Heart right ventricle (tissue), 16 donors: ENCODE results near the gene TMC3. TPM values are rescaled to one million over a fixed set of nuclear protein-coding genes. Genes with fewer than 3 reads are reported as not detected.

Experiments
- ATAC-seq, 8 donors: fragments of 200-7000 bp; cut with Tn5 transposase; one replicate each; pipeline ENCODE4 v1.9.1; 2020; ENCODE audit warnings: mild to moderate bottlenecking in 8 of 8, moderate library complexity in 8 of 8, moderate number of reproducible peaks in 1 of 8
- DNase-seq, 2 donors: peaks; one replicate each; pipeline ENCODE4 v3.0.0-alpha.2; 2020
- H3K27ac ChIP-seq, 10 donors: fragments of 200-600 bp; sonication (generic) in 2 of 10; one replicate each; pipeline versions ENCODE4 v1.5.0 to v1.8.0; 2020 to 2022; ENCODE audit warnings: mild to moderate bottlenecking in 3 of 10
- H3K27me3 ChIP-seq, 7 donors: fragments of 200-600 bp; one replicate each; pipeline ENCODE4 v1.8.0; 2021 to 2022; ENCODE audit warnings: mild to moderate bottlenecking in 2 of 7
- H3K36me3 ChIP-seq, 9 donors: fragments of 200-600 bp; sonication (generic) in 1 of 9; one replicate each; pipeline versions ENCODE4 v1.5.0 to v1.8.0; 2020 to 2022; ENCODE audit warnings: mild to moderate bottlenecking in 2 of 9
- H3K4me1 ChIP-seq, 9 donors: fragments of 200-600 bp; sonication (generic) in 1 of 9; one replicate each; pipeline versions ENCODE4 v1.5.0 to v1.8.0; 2020 to 2022; ENCODE audit warnings: mild to moderate bottlenecking in 4 of 9
- H3K4me3 ChIP-seq, 10 donors: fragments of 200-600 bp; sonication (generic) in 2 of 10; one replicate each; pipeline versions ENCODE4 v1.5.0 to v1.8.0; 2020 to 2022; ENCODE audit warnings: mild to moderate bottlenecking in 7 of 10, moderate library complexity in 2 of 10
- H3K9me3 ChIP-seq, 11 donors: fragments of 200-600 bp in 10 of 11; sonication (generic) in 2 of 11; one replicate each; pipeline versions ENCODE4 v1.5.0 to v1.8.0; 2013 to 2022; ENCODE audit warnings: mild to moderate bottlenecking in 2 of 11, control low read depth in 1 of 11, moderate library complexity in 1 of 11
- CTCF ChIP-seq, 9 donors: fragments of 200-600 bp; sonication (generic) in 2 of 9; IDR thresholded peaks; one replicate each; pipeline versions ENCODE4 v1.5.0 to v1.8.0; 2021 to 2022; ENCODE audit warnings: antibody characterized with exemption in 9 of 9, mild to moderate bottlenecking in 5 of 9, moderate library complexity in 1 of 9
- WGBS, 2 donors: extraction: QIAGEN DNeasy Blood & Tissue Kit; methylation state at CpG; one replicate each; pipeline ENCODE4 v1.1.7; 2013; ENCODE audit warnings: inconsistent platforms in 1 of 2; 5-methylcytosine and 5-hydroxymethylcytosine counted together
- intact Hi-C, 10 donors: fragments of 100-400 bp; cut with DNase I; formaldehyde crosslinking; loops; one replicate each; pipeline versions ENCODE4 v1.11.1 to v1.14.2; 2022
- polyA plus RNA-seq, 2 donors: library from polyadenylated mRNA; stranded (reverse); fragments of 200-250 nt; gene quantifications; one replicate each; pipeline ENCODE4 v1.2.3, GENCODE V29; 2013
- total RNA-seq, 10 donors: library from RNA; stranded (reverse); fragmentation: NEBNext Ultra II Directional in 3 of 10; extraction: Animal tissue kit (Norgen Biotek cat#: 25700) in 3 of 10; gene quantifications; one replicate each; pipeline versions ENCODE4 v1.2.1 to v1.2.4, GENCODE V29; 2021 to 2023
- donor health status: Arrhythmogenic right ventricular cardiomyopathy.
- donor health status: ischemic (EF 13 %, LVEDD 7.1; RV severe dilation, severe dysfunction).
- donor health status: healthy with polysubstance abuse.
- donor health status: DM: no; HTN: yes; CAD: no.
- donor health status: DM: no; HTN: no; CAD: no.
- donor health status: ischemic (EF 25% LVEDD 6.9; RV normal size, moderate dysfunction).
- donor health status: ischemic (EF 25% LVEDD 5.7; RV mildly dilated, moderate dysfunction).
- donor health status: healthy.
- donor health status: DM: yes; HTN: yes; CAD: no.
- donor health status: Ischemic cardiomyopathy.
- donor health status: ischemic (EF 35%, LVEDD 5.7; RV mildly dilated, moderate dysfunction).
- donor health status: nonischemic (EF 11% LVEDD 7.7; RV severe dilation, severe dysfunction).
- donor health status: DM: yes; HTN: yes; CAD: no.
- donor health status: PGD.
- donor health status: ischemic (EF 29% LVEDD 5.4; RV normal size, mild dysfunction).
- donor health status: nonischemic (EF 23%, LVEDD 6.1; RV moderate dilation, normal function).

Gene TMC3
- total and polyA plus RNA-seq, 12 donors: under 0.01 TPM; not detected in 11

- H3K27me3 ChIP-seq: no peaks in the 10 kb centered on the region
- DNase-seq (no peak), ATAC-seq (no peak)
- H3K27ac ChIP-seq: no peak overlapping the region
- H3K9me3 ChIP-seq: peaks cover 0 to 1% (median 0%) of the 10 kb centered on the region in 11 donors
- TF ChIP-seq CTCF (IDR thresholded peaks at IDR 0.05): no peak
- peaks cover 0 to 70% (median 0%) of the 10 kb centered on the region in 9 donors for H3K36me3 ChIP-seq
- H3K4me1 ChIP-seq: peaks cover 0 to 39% (median 4%) of the 10 kb centered on the region in 9 donors
- no peak overlapping the region for H3K4me3 ChIP-seq
- intact Hi-C loops: loop anchor here in 2 of 10 donors (5.0 to 10.0 kb wide), 2 partner anchors 52 to 104 kb away; no protein-coding TSS in a partner anchor
- WGBS, 2 donors: 97% methylated on average over 5 of the region's 5 CpGs
Observed at GRCh38 chr15:81282911-81283310, 91.1 kb downstream of the TMC3 start.

- DNase-seq (no peak), ATAC-seq (no peak)
- intact Hi-C loops: loop anchor here in 2 of 10 donors (5.0 to 10.0 kb wide), 2 partner anchors 52 to 105 kb away; no protein-coding TSS in a partner anchor
- Histone ChIP-seq H3K4me1 (peaks cover 0 to 39% (median 4%) of the 10 kb centered on the region in 9 donors), H3K9me3 (peaks cover 0 to 5% (median 2%) of the 10 kb centered on the region in 11 donors), H3K36me3 (peaks cover 0 to 66% (median 0%) of the 10 kb centered on the region in 9 donors), H3K4me3 (no peak overlapping the region), H3K27me3 (no peaks in the 10 kb centered on the region), H3K27ac (no peak overlapping the region)
- TF ChIP-seq CTCF (IDR thresholded peaks at IDR 0.05): no peak
- WGBS, 2 donors: 95 to 97% methylated on average over 18 of the region's 18 CpGs
Observed at GRCh38 chr15:81282606-81282895, 91.5 kb downstream of the TMC3 start.

GRCh38 chr15:81281766-81282605 lies 92.0 kb downstream of the TMC3 start:
- Histone ChIP-seq H3K27ac (no peak overlapping the region), H3K36me3 (peaks cover 0 to 60% (median 0%) of the 10 kb centered on the region in 9 donors), H3K4me1 (peaks cover 0 to 33% (median 4%) of the 10 kb centered on the region in 9 donors), H3K27me3 (no peaks in the 10 kb centered on the region), H3K9me3 (peaks cover 0 to 11% (median 8%) of the 10 kb centered on the region in 11 donors), H3K4me3 (no peak overlapping the region)
- intact Hi-C loops: loop anchor here in 2 of 10 donors (5.0 to 10.0 kb wide), 2 partner anchors 53 to 105 kb away; no protein-coding TSS in a partner anchor
- DNase-seq (no peak), ATAC-seq (peak in 2 of 8 donors; percentile 31 to 44)
- WGBS, 2 donors: 91 to 92% methylated on average over 12 of the region's 12 CpGs
- no peak for TF ChIP-seq CTCF (IDR thresholded peaks at IDR 0.05)

GRCh38 chr15:81281456-81281735 lies 92.6 kb downstream of the TMC3 start:
- intact Hi-C loops: loop anchor here in 2 of 10 donors (5.0 to 10.0 kb wide), 2 partner anchors 53 to 106 kb away; no protein-coding TSS in a partner anchor

More at GRCh38 chr15:81281456-81281735, 92.6 kb downstream of the TMC3 start:
- Histone ChIP-seq H3K27ac (no peak overlapping the region), H3K36me3 (peaks cover 0 to 55% (median 0%) of the 10 kb centered on the region in 9 donors), H3K27me3 (no peaks in the 10 kb centered on the region), H3K4me3 (no peak overlapping the region), H3K4me1 (peaks cover 0 to 27% (median 4%) of the 10 kb centered on the region in 9 donors), H3K9me3 (peaks cover 0 to 16% (median 8%) of the 10 kb centered on the region in 11 donors)
- WGBS, 2 donors: 93 to 96% methylated on average over 3 of the region's 3 CpGs
- ATAC-seq (no peak), DNase-seq (no peak)
- TF ChIP-seq CTCF (IDR thresholded peaks at IDR 0.05): no peak

Other genes starting within 250 kb of the TMC3 start
- 1 to 10 TPM in 3 of 10 donors, under 1 TPM in 7; 0.28 to 1.2 (median 0.83) TPM for gene CFAP161, start 239.9 kb downstream of the TMC3 start, total RNA-seq
- gene CFAP161, start 239.9 kb downstream of the TMC3 start, polyA plus RNA-seq: under 1 TPM; 0.32 to 0.95 TPM
- 10 to 100 TPM in 1 of 10 donors, 1 to 10 TPM in 9; 3.3 to 13.1 (median 4.1) TPM for gene IL16, start 177.3 kb downstream of the TMC3 start, total RNA-seq
- gene IL16, start 177.3 kb downstream of the TMC3 start, polyA plus RNA-seq: 1 to 10 TPM; 4.3 to 4.9 TPM
- 1 to 10 TPM in 6 of 10 donors, under 1 TPM in 4; 0.70 to 3.5 (median 1.2) TPM for gene STARD5, start 50.1 kb downstream of the TMC3 start, total RNA-seq
- gene STARD5, start 50.1 kb downstream of the TMC3 start, polyA plus RNA-seq: 1 to 10 TPM; 2.5 to 4.7 TPM